Measurements from ENCODE around the gene TRPC3. TPM values are rescaled to one million over a fixed set of nuclear protein-coding genes. Genes with fewer than 3 reads are reported as not detected.

Gene TRPC3
- total and polyA plus RNA-seq, 2 of the 8 experiments (the other 6 are each of a cell fraction or from before 2014, with no cell fraction given), result 0.37 to 0.41 TPM

DNA sequence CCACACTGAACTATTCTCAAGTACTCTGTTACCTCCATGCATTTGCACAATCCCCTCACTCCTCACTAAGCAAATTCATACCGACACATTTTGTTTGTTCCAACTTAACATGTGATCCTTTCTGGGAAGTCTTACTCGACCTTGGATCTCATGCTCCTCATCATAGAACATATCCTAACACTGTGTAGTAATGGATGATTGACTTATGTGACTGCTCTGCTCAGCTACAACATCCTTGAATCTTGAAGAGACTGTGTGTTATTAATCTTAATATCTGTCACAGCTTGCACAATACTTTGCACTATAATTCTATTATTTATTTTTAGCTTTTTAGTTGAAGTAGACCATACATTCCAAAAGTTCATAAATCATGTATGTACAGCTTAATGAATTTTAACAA, 23.9 kb upstream of the TRPC3 start:
- Histone ChIP-seq H3K23me2 (ENCODE audit: low read depth, low read length) (no peaks in the 10 kb centered on the region), H3K18ac (ENCODE audit: extremely low read depth, low read length) (no peak overlapping the region), H3K79me2 (ENCODE audit: control insufficient read depth in 1 of 2, insufficient read depth in 2 of 2, low read length in 2 of 2) (no peaks in the 10 kb centered on the region), H3K27ac (ENCODE audit: low read depth, low read length) (no peak overlapping the region), H3K4me1 (replicated peaks in 1 of 4; ENCODE audit: control insufficient read depth in 3 of 4, insufficient read depth in 4 of 4, low read length in 3 of 4) (no peaks in the 10 kb centered on the region), H2AK5ac (ENCODE audit: low read depth, low read length) (no peak overlapping the region), H3K56ac (replicated peaks; ENCODE audit: insufficient read length, low read depth, low read length) (no peak overlapping the region), H2BK20ac (ENCODE audit: low read length) (no peak overlapping the region), H3K27me3 (replicated peaks in 1 of 4; ENCODE audit: control insufficient read depth in 3 of 4, extremely low read depth in 1 of 4, insufficient read depth in 3 of 4, low read length in 3 of 4) (no peaks in the 10 kb centered on the region), H2BK12ac (ENCODE audit: low read depth, low read length) (no peak overlapping the region), H3K4me3 (ENCODE audit: extremely low read depth in 1 of 4, insufficient read depth in 2 of 4, low read depth in 3 of 4, low read length in 4 of 4) (no peak overlapping the region), H3K36me3 (ENCODE audit: control insufficient read depth in 2 of 4, insufficient read depth in 4 of 4, low read length in 3 of 4) (no peaks in the 10 kb centered on the region), H4K5ac (ENCODE audit: insufficient read length, low read depth, low read length) (no peak overlapping the region), H3K79me1 (ENCODE audit: low read depth, low read length) (no peaks in the 10 kb centered on the region), H3K9ac (replicated peaks in 1 of 4; ENCODE audit: extremely low read depth in 1 of 4, low read depth in 3 of 4, low read length in 3 of 4) (no peak overlapping the region), H3K4ac (replicated peaks; ENCODE audit: insufficient read length, low read depth, low read length) (no peak overlapping the region), H2BK5ac (ENCODE audit: low read depth, low read length) (no peak overlapping the region), H2BK120ac (replicated peaks; ENCODE audit: low read depth, low read length) (no peak overlapping the region), H4K91ac (replicated peaks; ENCODE audit: insufficient read length, low read length) (no peak overlapping the region), H2AFZ (ENCODE audit: low read length) (0 out of 2 replicates have a peak overlapping the region, but pooled peaks have one; percentile 0), H3K23ac (ENCODE audit: insufficient read length) (no peak overlapping the region), H4K8ac (ENCODE audit: extremely low read depth, insufficient read depth, low read length) (no peak overlapping the region), H4K20me1 (replicated peaks in 1 of 2; ENCODE audit: control insufficient read depth in 1 of 2, insufficient read depth in 2 of 2, low read length in 2 of 2) (no peaks in the 10 kb centered on the region), H3K4me2 (ENCODE audit: insufficient read depth in 1 of 2, low read depth in 2 of 2, low read length in 2 of 2) (no peak overlapping the region), H3K14ac (ENCODE audit: insufficient read length) (no peak overlapping the region), H3K9me3 (ENCODE audit: insufficient read depth in 2 of 2, low read depth in 1 of 2, low read length in 1 of 2) (no peaks in the 10 kb centered on the region), H2BK15ac (ENCODE audit: low read length) (no peak overlapping the region)
- TF ChIP-seq GTF2F1 (IDR thresholded peaks at IDR 0.05; ENCODE audit: borderline replicate concordance, low read depth, low read length), result no peak
- no peak for TF ChIP-seq POLR2A (IDR thresholded peaks at IDR 0.05; ENCODE audit: control extremely low read depth in 1 of 2, low read depth in 2 of 2, low read length in 2 of 2)
- TF ChIP-seq RAD21 (IDR thresholded peaks at IDR 0.05 in 1 of 2, conservative IDR thresholded peaks at IDR 0.05 in 1 of 2; ENCODE audit: low read depth in 2 of 2, low read length in 2 of 2), result no peak
- TF ChIP-seq, protein P1, sequence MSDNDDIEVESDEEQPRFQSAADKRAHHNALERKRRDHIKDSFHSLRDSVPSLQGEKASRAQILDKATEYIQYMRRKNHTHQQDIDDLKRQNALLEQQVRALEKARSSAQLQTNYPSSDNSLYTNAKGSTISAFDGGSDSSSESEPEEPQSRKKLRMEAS (IDR thresholded peaks at IDR 0.05), result no peak
- no peak for TF ChIP-seq CREB1 (IDR thresholded peaks at IDR 0.05)
- TF ChIP-seq SIRT6 (IDR thresholded peaks at IDR 0.05; ENCODE audit: low read length), result no peak
- no peak for TF ChIP-seq ZNF274 (IDR thresholded peaks at IDR 0.05; ENCODE audit: borderline replicate concordance, extremely low read depth, low read length)
- no peak for TF ChIP-seq SP1 (IDR thresholded peaks at IDR 0.05; ENCODE audit: low read depth, low read length)
- TF ChIP-seq JUN (IDR thresholded peaks at IDR 0.05; ENCODE audit: low read depth, low read length), result no peak
- TF ChIP-seq CHD1 (IDR thresholded peaks at IDR 0.05; ENCODE audit: low read depth, low read length), result no peak
- no peak for TF ChIP-seq TEAD4 (IDR thresholded peaks at IDR 0.05; ENCODE audit: low read depth, low read length)
- ChIA-PET CTCF (ENCODE audit: partially characterized antibody) (interaction anchor here (0.9 to 1.5 kb wide), 3 partner anchors 26 to 741 kb away, joined by 3 to 4 read pairs (median 4); no protein-coding TSS in a partner anchor), POLR2A (ENCODE audit: partially characterized antibody) (no interaction called here)
- 74% methylated on average over 2 of the region's 2 CpGs; no CpG with 5 or more reads in 1 of the 2 experiments for WGBS, 2 experiments (ENCODE audit: extremely low coverage in 1 of 2, insufficient coverage in 1 of 2, insufficient read length in 1 of 2, insufficient replicate concordance in 2 of 2, low coverage in 1 of 2, low lambda C conversion rate in 2 of 2, missing lambda C conversion rate in 1 of 2)
- FAIRE-seq (no peak), DNase-seq (ENCODE audit: low read depth in 1 of 2, low spot score in 2 of 2) (no peak)
